NCI-H2107 (cell line): Measurements from ENCODE around the gene PRKAG2.

ENCODE experiments used
- DNase-seq: peaks from one replicate; lab custom pipeline; 2025; lab: John Stamatoyannopoulos, UW

The PRKAG2 gene

GRCh38 chr7:151866028-151866427 is 10.9 kb downstream of the PRKAG2 start:
- DNase-seq: no peak

GRCh38 chr7:151865070-151865670 is 11.7 kb downstream of the PRKAG2 start:
- DNase-seq: no peak

- no peak for DNase-seq
These were observed 12.4 kb downstream of the PRKAG2 start for GRCh38 chr7:151864561-151864960.

- DNase-seq: no peak
These were observed 12.8 kb downstream of the PRKAG2 start for GRCh38 chr7:151864081-151864480.

GRCh38 chr7:151863386-151864079 is 13.4 kb downstream of the PRKAG2 start:
- DNase-seq: no peak

- no peak for DNase-seq
These were observed 14.1 kb downstream of the PRKAG2 start for GRCh38 chr7:151862606-151863381.

GRCh38 chr7:151861881-151862280 is 15.0 kb downstream of the PRKAG2 start:
- DNase-seq: no peak

GRCh38 chr7:151860771-151861170 is 16.1 kb downstream of the PRKAG2 start:
- DNase-seq: no peak

- no peak for DNase-seq
These were observed 16.8 kb downstream of the PRKAG2 start for GRCh38 chr7:151859948-151860685.

GRCh38 chr7:151859111-151859947 is 17.6 kb downstream of the PRKAG2 start:
- no peak for DNase-seq

- no peak for DNase-seq
These were observed 18.5 kb downstream of the PRKAG2 start for GRCh38 chr7:151858456-151858855.

GRCh38 chr7:151857866-151858450 is 19.0 kb downstream of the PRKAG2 start:
- DNase-seq: no peak

GRCh38 chr7:151857412-151857811 is 19.5 kb downstream of the PRKAG2 start:
- no peak for DNase-seq

GRCh38 chr7:151856516-151856915 is 20.4 kb downstream of the PRKAG2 start:
- DNase-seq: no peak

GRCh38 chr7:151856098-151856497 is 20.8 kb downstream of the PRKAG2 start:
- DNase-seq: no peak

GRCh38 chr7:151854720-151855071 is 22.2 kb downstream of the PRKAG2 start:
- no peak for DNase-seq

GRCh38 chr7:151853896-151854719 is 22.8 kb downstream of the PRKAG2 start:
- DNase-seq: no peak

- no peak for DNase-seq
These were observed 24.2 kb downstream of the PRKAG2 start for GRCh38 chr7:151852486-151853396.

- DNase-seq: no peak
These were observed 25.1 kb downstream of the PRKAG2 start for GRCh38 chr7:151851782-151852181.
